ENCODE measurements around the gene MTM1.

Gene MTM1

GRCh38 chrX:150575419-150575814 lies 7.0 kb downstream of the MTM1 start:
- no peaks in the 10 kb centered on the region for H3K36me3 ChIP-seq (ENCODE audit: control insufficient read depth in 1 of 2, insufficient read depth in 2 of 2, low read length in 2 of 2)
- H3K9me3 ChIP-seq (ENCODE audit: control insufficient read depth in 1 of 2, low read length in 2 of 2) = no peaks in the 10 kb centered on the region
- H3K4me3 ChIP-seq (ENCODE audit: low read depth in 1 of 2, low read length in 2 of 2) = no peak overlapping the region
- no peak overlapping the region for H3K27ac ChIP-seq (ENCODE audit: low read length)
- H3K4me1 ChIP-seq (ENCODE audit: control insufficient read depth in 1 of 2, insufficient read depth in 2 of 2, low read length in 2 of 2) = peaks cover 4 to 18% of the 10 kb centered on the region in 2 donors
- H3K27me3 ChIP-seq (ENCODE audit: low read depth, low read length) = no peaks in the 10 kb centered on the region

DNA sequence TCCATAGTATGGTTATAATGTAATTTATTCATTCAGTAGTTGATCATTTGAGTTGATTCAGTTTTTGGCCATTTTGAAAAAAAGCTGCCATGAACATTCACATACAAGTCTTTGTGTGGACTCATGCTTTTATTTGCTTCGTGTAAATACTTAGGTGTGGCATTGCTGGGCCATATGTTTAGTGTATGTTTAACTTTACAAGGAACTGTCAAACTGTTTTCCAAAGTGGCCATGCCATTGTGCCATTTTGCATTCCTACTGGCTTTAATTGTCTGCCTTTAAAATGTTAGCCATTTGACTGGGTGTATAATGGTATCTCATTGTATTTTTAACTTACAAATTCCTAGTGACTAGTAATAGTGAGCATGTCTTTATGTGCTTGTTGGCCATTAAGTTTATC lies 8.8 kb downstream of the MTM1 start:
- Histone ChIP-seq H3K27ac (ENCODE audit: low read length) (no peak overlapping the region), H3K9me3 (ENCODE audit: control insufficient read depth in 1 of 2, low read length in 2 of 2) (no peaks in the 10 kb centered on the region), H3K36me3 (ENCODE audit: control insufficient read depth in 1 of 2, insufficient read depth in 2 of 2, low read length in 2 of 2) (no peaks in the 10 kb centered on the region), H3K4me1 (ENCODE audit: control insufficient read depth in 1 of 2, insufficient read depth in 2 of 2, low read length in 2 of 2) (peaks cover 4 to 16% of the 10 kb centered on the region in 2 donors), H3K4me3 (ENCODE audit: low read depth in 1 of 2, low read length in 2 of 2) (no peak overlapping the region), H3K27me3 (ENCODE audit: low read depth, low read length) (no peaks in the 10 kb centered on the region)

GRCh38 chrX:150581093-150581775 lies 12.8 kb downstream of the MTM1 start:
- Histone ChIP-seq H3K27me3 (ENCODE audit: low read depth, low read length) (no peaks in the 10 kb centered on the region), H3K36me3 (ENCODE audit: control insufficient read depth in 1 of 2, insufficient read depth in 2 of 2, low read length in 2 of 2) (no peaks in the 10 kb centered on the region), H3K4me3 (ENCODE audit: low read depth in 1 of 2, low read length in 2 of 2) (no peak overlapping the region), H3K4me1 (ENCODE audit: control insufficient read depth in 1 of 2, insufficient read depth in 2 of 2, low read length in 2 of 2) (peaks cover 0 to 5% of the 10 kb centered on the region in 2 donors), H3K9me3 (ENCODE audit: control insufficient read depth in 1 of 2, low read length in 2 of 2) (no peaks in the 10 kb centered on the region), H3K27ac (ENCODE audit: low read length) (no peak overlapping the region)

DNA sequence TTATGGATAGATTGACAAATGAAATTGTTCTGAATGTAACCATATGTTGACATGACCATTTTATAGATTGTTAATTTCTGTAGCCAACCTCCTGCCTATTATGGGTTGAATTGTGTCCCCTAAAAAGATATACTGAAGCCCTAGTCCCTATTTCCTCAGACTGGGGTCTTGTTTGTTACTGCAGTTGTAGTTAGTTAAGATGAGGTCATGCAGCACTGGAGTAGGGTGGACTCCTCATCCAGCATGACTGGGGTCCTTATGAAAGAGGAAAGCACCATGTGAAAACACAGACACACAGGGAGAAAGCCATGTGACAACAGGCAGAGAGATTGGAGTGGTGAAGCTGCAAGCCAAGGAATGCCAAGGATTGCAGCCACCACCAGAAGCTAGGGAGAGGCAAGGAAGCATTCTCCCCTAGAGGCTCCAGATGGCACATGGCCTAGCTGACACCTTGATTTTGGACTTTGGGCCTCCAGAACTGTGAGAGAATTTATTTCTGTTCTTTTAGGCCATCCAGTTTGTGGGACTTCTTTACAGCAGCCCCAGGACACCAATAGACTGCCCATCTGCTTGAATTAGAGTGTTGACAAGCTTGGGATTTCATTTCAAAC lies 14.0 kb downstream of the MTM1 start:
- Histone ChIP-seq H3K27ac (ENCODE audit: low read length) (no peak overlapping the region), H3K27me3 (ENCODE audit: low read depth, low read length) (no peaks in the 10 kb centered on the region), H3K9me3 (ENCODE audit: control insufficient read depth in 1 of 2, low read length in 2 of 2) (no peaks in the 10 kb centered on the region), H3K4me1 (ENCODE audit: control insufficient read depth in 1 of 2, insufficient read depth in 2 of 2, low read length in 2 of 2) (no peaks in the 10 kb centered on the region), H3K36me3 (ENCODE audit: control insufficient read depth in 1 of 2, insufficient read depth in 2 of 2, low read length in 2 of 2) (no peaks in the 10 kb centered on the region), H3K4me3 (ENCODE audit: low read depth in 1 of 2, low read length in 2 of 2) (no peak overlapping the region)

DNA sequence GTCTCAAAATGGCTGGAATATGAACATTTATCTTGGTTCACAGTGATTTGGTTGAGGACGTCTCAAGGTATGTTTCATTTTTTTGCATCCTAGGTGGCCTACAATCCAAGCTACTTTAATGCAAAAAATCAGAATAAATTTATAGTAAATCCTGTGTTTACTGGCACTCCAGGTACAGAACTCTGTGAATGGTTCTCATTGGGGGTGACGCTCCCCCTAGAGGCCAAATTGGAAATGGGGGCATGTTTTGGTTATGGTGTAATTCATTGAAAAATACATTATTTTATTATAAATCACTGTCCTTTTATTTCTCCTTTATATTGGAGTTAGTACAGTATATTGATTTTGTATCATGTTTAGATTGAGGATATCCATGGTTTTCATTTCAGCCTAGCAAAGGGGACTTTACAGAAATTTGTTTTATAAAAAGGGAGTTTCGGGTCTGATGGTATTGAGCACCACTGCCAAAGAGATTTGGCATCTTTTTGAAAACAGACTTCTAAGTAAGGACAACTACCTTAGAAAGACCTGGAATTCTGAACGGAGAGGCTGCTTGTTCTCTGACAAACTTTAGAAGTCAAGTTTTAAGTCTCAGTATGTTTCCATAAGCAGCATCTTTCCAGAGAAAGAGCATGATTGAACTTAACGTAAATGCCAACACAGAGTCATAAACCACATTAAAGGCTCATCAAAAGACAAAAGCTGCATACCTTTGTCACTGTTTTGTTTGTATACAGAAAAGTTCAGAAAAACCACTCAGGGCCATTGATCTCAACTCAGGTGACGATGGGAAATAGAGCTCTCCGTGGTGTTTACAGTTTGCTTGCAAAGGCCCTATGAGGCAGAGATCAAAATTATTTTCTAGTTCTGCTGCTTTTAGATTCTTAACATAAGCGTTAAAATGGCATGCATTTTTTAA lies 19.4 kb downstream of the MTM1 start:
- H3K36me3 ChIP-seq (ENCODE audit: control insufficient read depth in 1 of 2, insufficient read depth in 2 of 2, low read length in 2 of 2) = no peaks in the 10 kb centered on the region
- no peaks in the 10 kb centered on the region for H3K4me1 ChIP-seq (ENCODE audit: control insufficient read depth in 1 of 2, insufficient read depth in 2 of 2, low read length in 2 of 2)
- H3K27ac ChIP-seq (ENCODE audit: low read length) = no peak overlapping the region
- no peaks in the 10 kb centered on the region for H3K9me3 ChIP-seq (ENCODE audit: control insufficient read depth in 1 of 2, low read length in 2 of 2)
- H3K4me3 ChIP-seq (ENCODE audit: low read depth in 1 of 2, low read length in 2 of 2) = no peak overlapping the region
- no peaks in the 10 kb centered on the region for H3K27me3 ChIP-seq (ENCODE audit: low read depth, low read length)

- Histone ChIP-seq H3K27ac (ENCODE audit: low read length) (no peak overlapping the region), H3K36me3 (ENCODE audit: control insufficient read depth in 1 of 2, insufficient read depth in 2 of 2, low read length in 2 of 2) (peaks cover 0 to 3% of the 10 kb centered on the region in 2 donors), H3K27me3 (ENCODE audit: low read depth, low read length) (no peaks in the 10 kb centered on the region), H3K9me3 (ENCODE audit: control insufficient read depth in 1 of 2, low read length in 2 of 2) (no peaks in the 10 kb centered on the region), H3K4me1 (ENCODE audit: control insufficient read depth in 1 of 2, insufficient read depth in 2 of 2, low read length in 2 of 2) (no peaks in the 10 kb centered on the region), H3K4me3 (ENCODE audit: low read depth in 1 of 2, low read length in 2 of 2) (no peak overlapping the region)
Observed at GRCh38 chrX:150594584-150594983, 26.2 kb downstream of the MTM1 start.

GRCh38 chrX:150599226-150599625 lies 30.8 kb downstream of the MTM1 start:
- H3K27me3 ChIP-seq (ENCODE audit: low read depth, low read length) = no peaks in the 10 kb centered on the region
- H3K27ac ChIP-seq (ENCODE audit: low read length) = no peak overlapping the region
- no peak overlapping the region for H3K4me3 ChIP-seq (ENCODE audit: low read depth in 1 of 2, low read length in 2 of 2)
- no peaks in the 10 kb centered on the region for H3K4me1 ChIP-seq (ENCODE audit: control insufficient read depth in 1 of 2, insufficient read depth in 2 of 2, low read length in 2 of 2)
- peaks cover 0 to 7% of the 10 kb centered on the region in 2 donors for H3K36me3 ChIP-seq (ENCODE audit: control insufficient read depth in 1 of 2, insufficient read depth in 2 of 2, low read length in 2 of 2)
- H3K9me3 ChIP-seq (ENCODE audit: control insufficient read depth in 1 of 2, low read length in 2 of 2) = no peaks in the 10 kb centered on the region

GRCh38 chrX:150602296-150602695 lies 33.9 kb downstream of the MTM1 start:
- no peaks in the 10 kb centered on the region for H3K9me3 ChIP-seq (ENCODE audit: control insufficient read depth in 1 of 2, low read length in 2 of 2)
- no peaks in the 10 kb centered on the region for H3K27me3 ChIP-seq (ENCODE audit: low read depth, low read length)
- no peak overlapping the region for H3K27ac ChIP-seq (ENCODE audit: low read length)
- peaks cover 0 to 3% of the 10 kb centered on the region in 2 donors for H3K4me1 ChIP-seq (ENCODE audit: control insufficient read depth in 1 of 2, insufficient read depth in 2 of 2, low read length in 2 of 2)
- H3K4me3 ChIP-seq (ENCODE audit: low read depth in 1 of 2, low read length in 2 of 2) = no peak overlapping the region
- peaks cover 0 to 7% of the 10 kb centered on the region in 2 donors for H3K36me3 ChIP-seq (ENCODE audit: control insufficient read depth in 1 of 2, insufficient read depth in 2 of 2, low read length in 2 of 2)

DNA sequence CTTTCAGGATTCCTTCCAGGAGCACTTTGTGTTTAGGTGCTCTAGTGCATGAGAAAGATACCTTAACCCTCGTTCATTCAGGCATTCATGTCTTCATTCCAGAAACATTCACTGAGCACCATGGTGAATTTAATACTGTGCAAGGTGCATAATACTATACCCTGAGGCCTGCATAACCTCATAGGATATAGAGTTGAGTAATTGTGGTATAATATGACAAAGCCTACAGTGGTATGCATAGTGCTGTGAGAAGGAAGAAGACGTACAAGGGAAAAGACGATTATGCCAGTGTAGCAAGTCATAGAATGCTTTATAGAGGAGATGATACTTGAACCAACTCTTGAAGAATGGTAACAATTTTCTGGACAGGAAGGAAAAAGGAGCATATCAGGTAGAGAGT lies 34.3 kb downstream of the MTM1 start:
- no peak overlapping the region for H3K27ac ChIP-seq (ENCODE audit: low read length)
- H3K9me3 ChIP-seq (ENCODE audit: control insufficient read depth in 1 of 2, low read length in 2 of 2) = no peaks in the 10 kb centered on the region
- H3K4me1 ChIP-seq (ENCODE audit: control insufficient read depth in 1 of 2, insufficient read depth in 2 of 2, low read length in 2 of 2) = peaks cover 0 to 3% of the 10 kb centered on the region in 2 donors
- peaks cover 0 to 7% of the 10 kb centered on the region in 2 donors for H3K36me3 ChIP-seq (ENCODE audit: control insufficient read depth in 1 of 2, insufficient read depth in 2 of 2, low read length in 2 of 2)
- no peak overlapping the region for H3K4me3 ChIP-seq (ENCODE audit: low read depth in 1 of 2, low read length in 2 of 2)
- no peaks in the 10 kb centered on the region for H3K27me3 ChIP-seq (ENCODE audit: low read depth, low read length)

GRCh38 chrX:150605603-150606002 lies 37.2 kb downstream of the MTM1 start:
- H3K4me3 ChIP-seq (ENCODE audit: low read depth in 1 of 2, low read length in 2 of 2) = no peak overlapping the region
- H3K27ac ChIP-seq (ENCODE audit: low read length) = no peak overlapping the region
- H3K27me3 ChIP-seq (ENCODE audit: low read depth, low read length) = no peaks in the 10 kb centered on the region

GRCh38 chrX:150607201-150607600 lies 38.8 kb downstream of the MTM1 start:
- H3K27me3 ChIP-seq (ENCODE audit: low read depth, low read length) = no peaks in the 10 kb centered on the region
- no peaks in the 10 kb centered on the region for H3K9me3 ChIP-seq (ENCODE audit: control insufficient read depth in 1 of 2, low read length in 2 of 2)
- no peak overlapping the region for H3K27ac ChIP-seq (ENCODE audit: low read length)
- H3K36me3 ChIP-seq (ENCODE audit: control insufficient read depth in 1 of 2, insufficient read depth in 2 of 2, low read length in 2 of 2) = no peaks in the 10 kb centered on the region
- H3K4me3 ChIP-seq (ENCODE audit: low read depth in 1 of 2, low read length in 2 of 2) = no peak overlapping the region
- peaks cover 0 to 3% of the 10 kb centered on the region in 2 donors for H3K4me1 ChIP-seq (ENCODE audit: control insufficient read depth in 1 of 2, insufficient read depth in 2 of 2, low read length in 2 of 2)

More at GRCh38 chrX:150605603-150606002, 37.2 kb downstream of the MTM1 start:
- Histone ChIP-seq H3K36me3 (ENCODE audit: control insufficient read depth in 1 of 2, insufficient read depth in 2 of 2, low read length in 2 of 2) (peaks cover 0 to 4% of the 10 kb centered on the region in 2 donors), H3K4me1 (ENCODE audit: control insufficient read depth in 1 of 2, insufficient read depth in 2 of 2, low read length in 2 of 2) (peaks cover 0 to 3% of the 10 kb centered on the region in 2 donors), H3K9me3 (ENCODE audit: control insufficient read depth in 1 of 2, low read length in 2 of 2) (no peaks in the 10 kb centered on the region)
